ENCODE measurements around the gene KRTAP20-3.
A peak's percentile ranks its signal among the peaks of the same experiment; 100 is the strongest.

The KRTAP20-3 gene

GRCh38 chr21:30642564-30642963 is at the start of gene KRTAP20-3:
Gene KRTAP20-3, plus strand, starts transcription at chr21:30642864.
- peaks cover 14% of the 10 kb centered on the region for H3K9me3 Mint-ChIP-seq
- H3K27ac Mint-ChIP-seq = no peak within 1 kb of the TSS
- DNase-seq (ENCODE audit: low spot score in 2 of 2) = no peak
- ATAC-seq = no peak
- H3K4me3 Mint-ChIP-seq = no peak within 1 kb of the TSS
- no peaks in the 10 kb centered on the region for H3K36me3 Mint-ChIP-seq
- no peaks in the 10 kb centered on the region for H3K4me1 Mint-ChIP-seq

DNA sequence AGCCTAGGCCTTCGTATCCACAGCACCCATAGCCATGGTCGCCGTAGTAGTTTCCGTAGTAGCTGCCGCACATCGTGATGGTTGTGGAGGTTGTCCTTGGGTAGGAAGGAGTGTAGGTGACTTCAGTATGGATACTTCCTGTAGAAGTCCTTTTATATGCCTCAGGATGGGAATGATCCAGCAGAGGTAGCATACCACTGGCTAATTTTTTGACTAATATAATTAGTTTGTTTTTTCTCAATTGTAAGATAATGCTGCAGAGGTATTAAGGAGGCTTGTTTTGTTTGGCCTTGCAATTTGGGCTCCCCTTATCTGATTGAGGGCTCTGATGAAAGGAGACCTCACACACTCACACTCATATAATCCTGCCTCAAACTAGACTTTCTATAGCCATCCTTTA is 43.9 kb upstream of the KRTAP20-3 start, which contains the start of gene KRTAP6-2:
Gene KRTAP6-2, minus strand, starts transcription at position 101 of the 400 bp plus-strand sequence. Its CDS starts 28 bp downstream, at position 73.
- H3K4me3 Mint-ChIP-seq = no peak within 1 kb of the TSS
- DNase-seq (ENCODE audit: low spot score in 2 of 2) (no peak), ATAC-seq (no peak)
- H3K9me3 Mint-ChIP-seq = peaks cover 8% of the 10 kb centered on the region
- no peaks in the 10 kb centered on the region for H3K36me3 Mint-ChIP-seq
- H3K27ac Mint-ChIP-seq = no peak within 1 kb of the TSS
- no peaks in the 10 kb centered on the region for H3K4me1 Mint-ChIP-seq

DNA sequence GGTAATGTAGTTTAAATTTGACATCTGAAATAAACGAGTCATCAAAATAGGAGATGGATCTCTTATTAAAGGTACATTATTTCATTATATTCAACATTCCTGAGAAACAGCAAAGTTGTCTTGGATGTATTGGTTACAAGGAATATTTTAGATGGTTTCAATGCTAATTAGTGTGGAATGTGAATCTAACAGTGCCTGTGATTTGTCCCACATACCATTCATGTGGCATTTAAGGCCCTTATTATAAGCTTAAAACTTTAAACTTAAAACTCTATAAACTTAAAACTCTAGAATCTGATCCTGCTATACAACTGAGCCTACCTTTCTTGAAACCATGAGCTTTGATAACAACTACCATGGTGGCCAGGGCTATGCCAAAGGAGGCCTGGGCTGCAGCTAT is 41.9 kb upstream of the KRTAP20-3 start, which contains the start of gene KRTAP22-1:
Gene KRTAP22-1, plus strand, starts transcription at position 301 of the 400 bp plus-strand sequence.
- Mint-ChIP-seq H3K36me3 (no peaks in the 10 kb centered on the region), H3K4me1 (no peaks in the 10 kb centered on the region), H3K27ac (no peak within 1 kb of the TSS), H3K9me3 (peaks cover 8% of the 10 kb centered on the region), H3K4me3 (no peak within 1 kb of the TSS)
- no peak for DNase-seq (ENCODE audit: low spot score in 2 of 2)
- ATAC-seq = no peak

DNA sequence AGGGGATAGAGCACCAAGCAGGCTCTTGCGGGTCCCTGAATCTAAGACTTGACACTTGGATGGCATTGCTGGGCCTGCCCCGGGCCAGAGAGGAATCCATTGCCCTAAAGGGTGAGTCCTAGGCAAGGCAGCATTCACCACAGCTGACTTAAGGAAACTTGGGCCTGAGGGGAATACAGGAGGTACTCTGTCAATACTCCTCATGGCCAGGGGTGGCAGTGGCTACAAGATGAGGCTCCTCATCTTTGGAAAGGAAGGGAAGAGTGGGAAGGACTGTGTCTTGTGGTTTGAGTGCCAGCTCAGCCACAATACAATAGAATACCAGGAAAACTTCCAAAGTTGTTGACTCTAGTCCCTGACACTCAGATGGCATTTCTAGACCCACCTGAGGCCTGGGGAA is 36.7 kb upstream of the KRTAP20-3 start:
- H3K36me3 Mint-ChIP-seq = no peaks in the 10 kb centered on the region
- ATAC-seq (no peak), DNase-seq (ENCODE audit: low spot score in 2 of 2) (no peak)
- no peak overlapping the region for H3K27ac Mint-ChIP-seq
- no peak overlapping the region for H3K4me3 Mint-ChIP-seq
- H3K4me1 Mint-ChIP-seq = no peaks in the 10 kb centered on the region
- peaks cover 16% of the 10 kb centered on the region for H3K9me3 Mint-ChIP-seq

- H3K9me3 Mint-ChIP-seq = peaks cover 10% of the 10 kb centered on the region
- no peak overlapping the region for H3K27ac Mint-ChIP-seq
- no peak for DNase-seq (ENCODE audit: low spot score in 2 of 2)
- no peak for ATAC-seq
- no peaks in the 10 kb centered on the region for H3K4me1 Mint-ChIP-seq
- H3K4me3 Mint-ChIP-seq = no peak overlapping the region
- H3K36me3 Mint-ChIP-seq = no peaks in the 10 kb centered on the region
Measured at GRCh38 chr21:30612132-30612531, 30.5 kb upstream of the KRTAP20-3 start.

- no peaks in the 10 kb centered on the region for H3K36me3 Mint-ChIP-seq
- DNase-seq (ENCODE audit: low spot score in 2 of 2) = no peak
- no peak for ATAC-seq
- no peak within 1 kb of the TSS for H3K27ac Mint-ChIP-seq
- peaks cover 3% of the 10 kb centered on the region for H3K9me3 Mint-ChIP-seq
- H3K4me3 Mint-ChIP-seq = no peak within 1 kb of the TSS
- H3K4me1 Mint-ChIP-seq = no peaks in the 10 kb centered on the region
Measured at GRCh38 chr21:30613836-30614235, 28.8 kb upstream of the KRTAP20-3 start, which contains the start of gene KRTAP6-1. Gene KRTAP6-1, minus strand, starts transcription at chr21:30613930. Its CDS starts 26 bp downstream, at chr21:30613904.

DNA sequence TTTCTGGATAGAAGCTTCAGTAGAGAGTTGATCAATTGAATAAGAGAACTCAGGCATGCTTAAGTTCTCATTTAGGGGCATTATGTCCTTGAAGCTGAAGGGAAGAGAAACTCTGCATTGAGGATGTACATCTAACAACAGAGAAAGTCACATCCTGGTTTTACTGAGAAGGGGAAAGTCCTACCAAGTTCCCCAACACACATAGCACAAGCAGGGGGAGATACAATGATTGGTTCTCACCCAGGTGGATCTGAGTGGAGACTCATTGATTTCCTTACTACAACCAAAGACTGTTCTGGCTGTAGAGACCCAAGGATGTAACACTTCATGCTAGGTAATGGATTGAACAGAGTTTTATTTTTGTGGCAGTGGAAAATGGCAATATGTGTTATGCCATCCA is 27.5 kb upstream of the KRTAP20-3 start:
- peaks cover 3% of the 10 kb centered on the region for H3K9me3 Mint-ChIP-seq
- H3K27ac Mint-ChIP-seq = no peak overlapping the region
- DNase-seq (ENCODE audit: low spot score in 2 of 2) = no peak
- no peak for ATAC-seq
- no peak overlapping the region for H3K4me3 Mint-ChIP-seq
- no peaks in the 10 kb centered on the region for H3K4me1 Mint-ChIP-seq
- no peaks in the 10 kb centered on the region for H3K36me3 Mint-ChIP-seq

- DNase-seq (ENCODE audit: low spot score in 2 of 2) (no peak), ATAC-seq (no peak)
- Mint-ChIP-seq H3K36me3 (no peaks in the 10 kb centered on the region), H3K27ac (no peak within 1 kb of the TSS), H3K4me3 (no peak within 1 kb of the TSS), H3K9me3 (no peaks in the 10 kb centered on the region), H3K4me1 (no peaks in the 10 kb centered on the region)
Measured at GRCh38 chr21:30616125-30616524, 26.5 kb upstream of the KRTAP20-3 start, which contains the start of gene KRTAP20-1. Gene KRTAP20-1, plus strand, starts transcription at chr21:30616425. Its CDS starts 30 bp downstream, at chr21:30616455.

GRCh38 chr21:30620080-30620479 is 22.6 kb upstream of the KRTAP20-3 start:
- Mint-ChIP-seq H3K9me3 (no peaks in the 10 kb centered on the region), H3K4me3 (no peak overlapping the region), H3K36me3 (no peaks in the 10 kb centered on the region), H3K4me1 (no peaks in the 10 kb centered on the region), H3K27ac (no peak overlapping the region)
- DNase-seq (ENCODE audit: low spot score in 2 of 2) = no peak
- ATAC-seq = no peak

- ATAC-seq (no peak), DNase-seq (ENCODE audit: low spot score in 2 of 2) (no peak)
- no peaks in the 10 kb centered on the region for H3K4me1 Mint-ChIP-seq
- H3K27ac Mint-ChIP-seq = no peak within 1 kb of the TSS
- no peak within 1 kb of the TSS for H3K4me3 Mint-ChIP-seq
- H3K36me3 Mint-ChIP-seq = no peaks in the 10 kb centered on the region
- no peaks in the 10 kb centered on the region for H3K9me3 Mint-ChIP-seq
Measured at GRCh38 chr21:30620522-30620921, 22.1 kb upstream of the KRTAP20-3 start, which contains the start of gene KRTAP20-4. Gene KRTAP20-4, plus strand, starts transcription at chr21:30620627.

DNA sequence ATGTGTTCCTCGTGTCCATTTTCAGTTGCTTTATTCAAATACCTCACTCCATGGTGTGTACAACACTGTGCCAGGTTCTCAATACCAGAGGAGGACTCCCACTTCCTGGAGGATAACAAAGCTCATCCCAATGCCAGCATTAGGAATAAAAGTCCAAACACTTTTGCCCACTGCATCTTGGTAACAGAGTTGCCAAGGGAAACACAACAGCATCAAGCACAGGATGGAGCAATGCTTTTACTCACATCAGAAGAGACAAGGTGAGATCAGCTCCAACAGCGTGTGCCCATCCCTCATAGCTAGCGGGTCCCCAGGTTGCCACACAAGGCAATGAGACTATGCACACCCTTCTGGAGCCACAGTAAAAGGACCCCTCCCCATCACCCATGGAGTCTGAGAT is 19.3 kb upstream of the KRTAP20-3 start:
- H3K4me1 Mint-ChIP-seq = no peaks in the 10 kb centered on the region

DNA sequence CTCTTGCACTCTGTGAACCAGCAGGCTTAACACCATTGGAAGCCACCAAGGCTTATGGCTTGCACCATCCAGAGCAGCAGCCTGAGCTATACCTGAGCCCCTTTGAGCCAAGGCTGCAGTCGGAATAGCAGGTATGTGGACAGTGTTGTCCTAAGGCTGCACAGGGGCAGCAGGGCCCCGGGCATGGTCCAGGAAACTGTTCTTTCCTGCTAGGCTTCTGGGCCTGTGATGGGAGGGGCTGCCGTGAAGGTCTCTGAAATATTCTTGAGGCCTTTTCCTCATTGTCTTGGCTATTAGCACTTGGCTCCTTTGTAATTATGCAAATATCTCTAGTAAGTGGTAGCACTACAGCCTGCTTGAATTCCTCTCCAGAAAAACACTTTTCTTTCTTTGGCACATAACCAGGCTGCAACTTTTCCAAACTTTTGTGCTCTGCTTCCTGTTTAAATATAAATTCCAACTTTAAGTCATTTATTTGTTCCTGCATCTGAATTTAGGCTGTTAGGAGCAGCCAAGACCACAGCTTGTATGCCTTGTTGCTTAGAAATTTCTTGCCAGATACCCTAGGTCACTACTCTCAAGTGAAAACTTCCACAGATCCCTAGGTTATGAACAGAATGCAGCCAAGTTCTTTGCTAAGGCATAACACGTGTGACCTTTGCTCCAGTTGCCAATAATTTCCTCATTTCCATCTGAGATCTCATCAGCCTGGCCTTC is 17.1 kb upstream of the KRTAP20-3 start:
- H3K27ac Mint-ChIP-seq = no peak overlapping the region

More for the DNA sequence above, 19.3 kb upstream of the KRTAP20-3 start:
- ATAC-seq (no peak), DNase-seq (ENCODE audit: low spot score in 2 of 2) (no peak)
- no peaks in the 10 kb centered on the region for H3K9me3 Mint-ChIP-seq
- no peak overlapping the region for H3K4me3 Mint-ChIP-seq
- no peaks in the 10 kb centered on the region for H3K36me3 Mint-ChIP-seq
- no peak overlapping the region for H3K27ac Mint-ChIP-seq

GRCh38 chr21:30628109-30628508 is 14.6 kb upstream of the KRTAP20-3 start:
- Mint-ChIP-seq H3K27ac (no peak overlapping the region), H3K4me3 (no peak overlapping the region), H3K36me3 (no peaks in the 10 kb centered on the region), H3K4me1 (no peaks in the 10 kb centered on the region), H3K9me3 (no peaks in the 10 kb centered on the region)
- DNase-seq (ENCODE audit: low spot score in 2 of 2) (no peak), ATAC-seq (no peak)

More for the DNA sequence above, 17.1 kb upstream of the KRTAP20-3 start:
- H3K4me1 Mint-ChIP-seq = no peaks in the 10 kb centered on the region
- H3K4me3 Mint-ChIP-seq = no peak overlapping the region
- no peak for DNase-seq (ENCODE audit: low spot score in 2 of 2)
- H3K9me3 Mint-ChIP-seq = no peaks in the 10 kb centered on the region
- ATAC-seq = no peak
- no peaks in the 10 kb centered on the region for H3K36me3 Mint-ChIP-seq

DNA sequence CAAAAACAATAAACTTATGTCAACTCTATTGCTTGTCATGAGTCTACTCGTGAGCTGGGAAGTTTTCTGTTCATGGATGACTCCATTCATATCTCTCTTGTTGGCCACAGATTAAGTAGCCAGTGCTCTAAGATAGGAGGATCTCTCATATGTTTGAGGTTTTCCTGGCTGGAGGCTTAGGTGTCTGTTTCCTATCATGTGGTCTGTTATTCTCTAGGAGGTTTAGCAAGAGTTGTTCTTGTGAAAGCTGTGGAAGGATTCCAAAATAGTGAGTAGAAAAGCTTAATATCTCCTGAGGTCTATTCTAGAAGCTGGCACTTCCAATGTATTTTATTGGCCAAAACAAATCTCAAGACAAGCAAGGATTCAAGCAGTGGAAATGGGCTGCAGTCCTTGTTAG is 13.5 kb upstream of the KRTAP20-3 start:
- Mint-ChIP-seq H3K9me3 (no peaks in the 10 kb centered on the region), H3K36me3 (no peaks in the 10 kb centered on the region), H3K4me3 (no peak overlapping the region), H3K4me1 (no peaks in the 10 kb centered on the region), H3K27ac (no peak overlapping the region)
- ATAC-seq (no peak), DNase-seq (ENCODE audit: low spot score in 2 of 2) (no peak)

DNA sequence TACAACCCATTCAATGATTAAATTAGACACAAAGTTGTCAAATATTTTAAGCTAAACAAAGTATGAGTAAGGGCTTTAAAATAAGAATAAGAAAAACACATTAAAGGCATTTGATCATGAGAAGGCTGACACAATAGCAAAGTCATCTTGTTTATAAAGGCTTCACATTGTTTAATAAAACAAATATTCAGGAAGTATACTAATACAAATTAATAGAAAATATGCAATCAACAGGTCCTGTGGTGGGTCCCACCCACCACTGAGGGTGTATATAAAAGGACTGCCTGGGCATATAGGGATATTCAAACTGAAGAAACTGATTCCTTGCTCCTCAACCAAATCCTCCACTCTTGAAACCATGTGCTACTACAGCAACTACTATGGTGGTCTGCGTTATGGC is 7.8 kb upstream of the KRTAP20-3 start, which contains the start of gene KRTAP20-2:
Gene KRTAP20-2, plus strand, starts transcription at position 301 of the 400 bp plus-strand sequence. Its CDS starts 58 bp downstream, at position 359.
- Mint-ChIP-seq H3K4me3 (no peak within 1 kb of the TSS), H3K9me3 (no peaks in the 10 kb centered on the region), H3K36me3 (no peaks in the 10 kb centered on the region), H3K4me1 (no peaks in the 10 kb centered on the region), H3K27ac (no peak within 1 kb of the TSS)
- peak; percentile 16 for ATAC-seq
- DNase-seq (ENCODE audit: low spot score in 2 of 2) = no peak

GRCh38 chr21:30638686-30639085 is 4.0 kb upstream of the KRTAP20-3 start:
- Mint-ChIP-seq H3K27ac (no peak overlapping the region), H3K4me1 (no peaks in the 10 kb centered on the region), H3K4me3 (no peak overlapping the region), H3K9me3 (peaks cover 4% of the 10 kb centered on the region), H3K36me3 (no peaks in the 10 kb centered on the region)
- ATAC-seq (no peak), DNase-seq (ENCODE audit: low spot score in 2 of 2) (no peak)

Data from stimulated activated effector memory CD8-positive, alpha-beta T cell treated with anti-CD3 and anti-CD28 coated beads, Interleukin-12 subunit alpha, Interleukin-12 subunit beta, amount 100 ng/mL, for 72 hours (primary cell).